K562 (cell line): ENCODE measurements around the gene MYOCD. TPM values are rescaled to one million over a fixed set of nuclear protein-coding genes. Genes with fewer than 3 reads are reported as not detected.
A peak's percentile ranks its signal among the peaks of the same experiment; 100 is the strongest.

ENCODE experiments used
- ATAC-seq: fragments of 200-7000 bp; cut with Tn5 transposase; 3 replicates; pipeline ENCODE4 v1.9.1; 2020; ENCODE audit warnings: moderate library complexity
- BruUV-seq: library from RNA; stranded (reverse); fragments of 400-500 nt; replicated peaks from 2 replicates; lab custom pipeline; 2021; lab: Mats Ljungman, UMichigan
- CTCF ChIA-PET: fragments of 300-600 bp; formaldehyde crosslinking; extraction: SDS; loops from one replicate; lab custom pipeline; 2021; ENCODE audit warnings: low intra/inter-chr PET ratio; lab: Yijun Ruan, JAX
- POLR2A ChIA-PET: fragments of 300-600, 350-650 bp; sonication (Branson Sonifier 250); formaldehyde crosslinking; extraction: SDS; loops from one replicate; lab custom pipeline; 2021; ENCODE audit warnings: antibody characterized with exemption, inconsistent platforms; lab: Yijun Ruan, JAX
- DNase-seq, 4 experiments: peaks; one replicate each; pipeline versions ENCODE4 v3.0.0 to v3.0.0-alpha.2; 2011 to 2018; ENCODE audit warnings: low spot score in 3 of 4, mixed read lengths in 3 of 4; ENCODE audit errors: extremely low read depth in 1 of 4
- FAIRE-seq: peaks from 2 replicates; lab custom pipeline; 2011; peaks lifted over from hg19 to GRCh38; lab: Jason Lieb, UNC
- H2AFZ ChIP-seq: 2 replicates; pipeline ENCODE4 v1.6.0; 2011; ENCODE audit warnings: low read depth, low read length, control low read depth, inconsistent platforms
- H3K27ac ChIP-seq: fragments of 200-600 bp; 3 replicates; pipeline ENCODE4 v1.8.0; 2011; ENCODE audit warnings: low read depth, mild to moderate bottlenecking, control low read depth, inconsistent platforms, low read length, moderate library complexity, mixed read lengths; ENCODE audit errors: extremely low read depth
- H3K27me3 ChIP-seq, 2 experiments: fragments of 300-600 bp in 1 of 2; 2 replicates in 1 of 2; 3 replicates in 1 of 2; pipeline versions ENCODE4 v1.6.0 to v1.8.0; 2011; ENCODE audit warnings: inconsistent platforms in 2 of 2, low read length in 2 of 2, mild to moderate bottlenecking in 1 of 2, mixed read lengths in 1 of 2, moderate library complexity in 1 of 2; ENCODE audit not compliant: control insufficient read depth in 2 of 2, insufficient read depth in 2 of 2
- H3K36me3 ChIP-seq: fragments of 300-600 bp; 3 replicates; pipeline ENCODE4 v1.8.0; 2011; ENCODE audit warnings: mild to moderate bottlenecking, low read length, inconsistent platforms; ENCODE audit not compliant: control insufficient read depth, insufficient read depth
- H3K4me1 ChIP-seq, 2 experiments: fragments of 200-600 bp in 1 of 2; replicated peaks in 1 of 2; 2 replicates in 1 of 2; 3 replicates in 1 of 2; pipeline versions ENCODE4 v1.5.1 to v1.8.0; 2011; ENCODE audit warnings: inconsistent platforms in 2 of 2, low read length in 2 of 2, mild to moderate bottlenecking in 1 of 2, mixed read lengths in 1 of 2, moderate library complexity in 1 of 2; ENCODE audit not compliant: control insufficient read depth in 2 of 2, insufficient read depth in 2 of 2
- H3K4me2 ChIP-seq: 2 replicates; pipeline ENCODE4 v1.6.1; 2011; ENCODE audit warnings: low read length, control low read depth, inconsistent platforms, mixed read lengths; ENCODE audit not compliant: insufficient read depth
- H3K4me3 ChIP-seq: fragments of 200-600 bp; sonication (generic), shearing (Covaris generic); 2 replicates; pipeline ENCODE4 v1.5.1; 2016; ENCODE audit warnings: control low read depth, inconsistent platforms
- H3K79me2 ChIP-seq: fragments of 200-600 bp; 3 replicates; pipeline ENCODE4 v1.8.0; 2011; ENCODE audit warnings: low read length, inconsistent platforms; ENCODE audit not compliant: control insufficient read depth, insufficient read depth
- H3K9ac ChIP-seq, 2 experiments: 2 replicates each; pipeline versions ENCODE4 v1.6.0 to v1.6.1; 2011; ENCODE audit warnings: low read depth in 2 of 2, low read length in 2 of 2, control low read depth in 1 of 2, inconsistent platforms in 1 of 2, mild to moderate bottlenecking in 1 of 2, mixed read lengths in 1 of 2; ENCODE audit not compliant: insufficient read depth in 1 of 2
- H3K9me1 ChIP-seq: one replicate; pipeline ENCODE4 v1.6.0; 2011; ENCODE audit warnings: inconsistent platforms, mild to moderate bottlenecking, low read length, moderate library complexity; ENCODE audit not compliant: control insufficient read depth, insufficient read depth
- H3K9me3 ChIP-seq: replicated peaks from 2 replicates; pipeline ENCODE4 v1.5.1; 2011; ENCODE audit warnings: low read depth, low read length, inconsistent platforms; ENCODE audit not compliant: control insufficient read depth, insufficient read depth
- H4K20me1 ChIP-seq: replicated peaks from 2 replicates; pipeline ENCODE4 v1.6.1; 2011; ENCODE audit warnings: low read length, inconsistent platforms, mixed read lengths; ENCODE audit not compliant: control insufficient read depth, insufficient read depth
- ARID1B ChIP-seq: fragments of 450-650 bp; IDR thresholded peaks from 2 replicates; pipeline ENCODE4 v1.6.1; 2016; ENCODE audit warnings: antibody characterized with exemption, mild to moderate bottlenecking, inconsistent platforms
- ASH1L ChIP-seq: fragments of 450-650 bp; IDR thresholded peaks from 2 replicates; pipeline ENCODE4 v1.6.1; 2018; ENCODE audit warnings: borderline replicate concordance, mild to moderate bottlenecking, low read depth; ENCODE audit not compliant: partially characterized antibody
- CBFA2T2 ChIP-seq: fragments of 450-650 bp; conservative IDR thresholded peaks from 2 replicates; pipeline ENCODE4 v1.6.1; 2017; ENCODE audit warnings: mild to moderate bottlenecking
- CBFA2T3 ChIP-seq: fragments of 450-650 bp; IDR thresholded peaks from 2 replicates; pipeline ENCODE4 v1.6.1; 2017
- EGR1 ChIP-seq: fragments of 450-650 bp; conservative IDR thresholded peaks from 2 replicates; pipeline ENCODE4 v1.6.1; 2017; ENCODE audit warnings: mild to moderate bottlenecking
- HCFC1 ChIP-seq: IDR thresholded peaks from 2 replicates; pipeline ENCODE4 v1.6.1; 2012; ENCODE audit warnings: low read depth, low read length, improper control_type of control experiment
- TAL1 ChIP-seq: fragments of 450-650 bp; IDR thresholded peaks from 2 replicates; pipeline ENCODE4 v1.6.1; 2016; ENCODE audit warnings: mild to moderate bottlenecking
- ZC3H8 ChIP-seq: fragments of 450-650 bp; IDR thresholded peaks from 2 replicates; pipeline ENCODE4 v1.6.1; 2017
- WGBS: fragments of 100-300 bp; shearing (Covaris generic); methylation state at CpG from one replicate; pipeline ENCODE4 v1.1.6; 2016; ENCODE audit warnings: low coverage, mixed read lengths; ENCODE audit not compliant: insufficient coverage; ENCODE audit errors: missing lambda C conversion rate; 5-methylcytosine and 5-hydroxymethylcytosine counted together
- in situ Hi-C: fragments of 300-500 bp; cut with MboI; formaldehyde crosslinking; loops from 4 replicates; pipeline ENCODE4 v1.15.0; 2018; ENCODE audit warnings: inconsistent platforms, mixed read lengths
- intact Hi-C: fragments of 100-400 bp; cut with micrococcal nuclease; formaldehyde crosslinking; loops from 2 replicates; pipeline ENCODE4 v1.14.2; 2022
- polyA plus RNA-seq, 8 experiments: library from polyadenylated mRNA; depleted of rRNA in 4 of 8; stranded (reverse) in 5 of 8; unstranded in 3 of 8; fragments of >200 nt; fragmentation: Nextera tagmentation in 2 of 8; fragmentation: Illumina TruSeq in 1 of 8; extraction: Ambion mirVana in 2 of 8; extraction: Trizol in 1 of 8; gene quantifications; 2 replicates each; pipeline versions ENCODE4 v1.2.1 to v1.2.3, GENCODE V29; 2011 to 2014; ENCODE audit warnings: inconsistent platforms in 1 of 8, missing spikeins in 1 of 8
- total RNA-seq, 7 experiments: library from RNA; depleted of rRNA in 6 of 7; stranded (reverse); fragments of >200 nt in 6 of 7; fragmentation: Illumina TruSeq in 2 of 7; extraction: Trizol in 2 of 7; gene quantifications; 2 replicates each; pipeline versions ENCODE4 v1.2.1 to v1.2.3, GENCODE V29; 2011 to 2021; ENCODE audit warnings: low replicate concordance in 1 of 7

Gene MYOCD
- total and polyA plus RNA-seq, 9 of the 15 experiments (the other 6 are each of a cell fraction or from before 2014, with no cell fraction given), result not detected

- in situ Hi-C loops, result no loop called here
- no peaks in the 10 kb centered on the region for H3K9me1 ChIP-seq
- ATAC-seq (no peak), DNase-seq (no peak)
- H3K36me3 ChIP-seq, result no peaks in the 10 kb centered on the region
- no peak for TF ChIP-seq ZC3H8
- TF ChIP-seq, all 486 proteins: peak for 0
- no peak for FAIRE-seq
- 6% methylated on average over 6 of the region's 6 CpGs for WGBS
- ChIA-PET POLR2A (interaction anchor here (1.0 kb wide), 1 partner anchor 9 kb away, joined by 3 read pairs; no protein-coding TSS in a partner anchor), CTCF (no interaction called here)
- intact Hi-C loops, result no loop called here
- no peaks in the 10 kb centered on the region for H3K27me3 ChIP-seq
- peak overlapping the region; percentile 37; the same call in 1 of the 2 replicates for H3K4me2 ChIP-seq
- H4K20me1 ChIP-seq, result no peaks in the 10 kb centered on the region
- H3K27ac ChIP-seq, result no peak overlapping the region
- H3K9me3 ChIP-seq, result no peaks in the 10 kb centered on the region
- no peaks in the 10 kb centered on the region; a peak in 1 of 5 replicates for H3K4me1 ChIP-seq
- no peak overlapping the region for H3K9ac ChIP-seq
- no peaks in the 10 kb centered on the region for H3K79me2 ChIP-seq
- H3K4me3 ChIP-seq, result no peak overlapping the region
- H2AFZ ChIP-seq, result no peak overlapping the region
- BruUV-seq, result no TSS peak
Measured at GRCh38 chr17:12727076-12727760, 61.5 kb downstream of the MYOCD start.

GRCh38 chr17:12727881-12728280, 62.2 kb downstream of the MYOCD start:
- whole genome bisulfite sequencing, result 0% methylated on average over 7 of the region's 7 CpGs
- no peak overlapping the region for H3K4me3 ChIP-seq
- DNase-seq (peak in 2 of 4 experiments; percentile 15), FAIRE-seq (no peak), ATAC-seq (no peak)
- peak overlapping the region; percentile 37; the same call in 1 of the 2 replicates for H3K4me2 ChIP-seq
- no peaks in the 10 kb centered on the region for H3K9me3 ChIP-seq
- H3K36me3 ChIP-seq, result no peaks in the 10 kb centered on the region
- no peaks in the 10 kb centered on the region for H4K20me1 ChIP-seq
- H3K27ac ChIP-seq, result no peak overlapping the region
- H3K27me3 ChIP-seq, result no peaks in the 10 kb centered on the region
- no peak overlapping the region for H3K9ac ChIP-seq
- BruUV-seq, result no TSS peak
- no peaks in the 10 kb centered on the region; a peak in 1 of 5 replicates for H3K4me1 ChIP-seq
- no peaks in the 10 kb centered on the region for H3K79me2 ChIP-seq
- H2AFZ ChIP-seq, result no peak overlapping the region
- intact Hi-C loops, result no loop called here
- TF ChIP-seq CBFA2T3 (peak; percentile 48; the same call in 1 of the 2 replicates), TAL1 (peak; percentile 41; the same call in 1 of the 2 replicates), CBFA2T2 (peak; percentile 17; the same call in 1 of the 2 replicates), EGR1 (no peak), ARID1B (peak; percentile 47; the same call in 1 of the 2 replicates), ASH1L (no peak), HCFC1 (no peak)
- ChIA-PET POLR2A (interaction anchor here (1.0 kb wide), 1 partner anchor 9 kb away, joined by 3 read pairs; no protein-coding TSS in a partner anchor), CTCF (no interaction called here)
- in situ Hi-C loops, result no loop called here
- H3K9me1 ChIP-seq, result no peaks in the 10 kb centered on the region
